ENCODE measurements around the gene C10orf67.

- TF ChIP-seq CTCF (IDR thresholded peaks at IDR 0.05) (no peak), POLR2A (IDR thresholded peaks at IDR 0.05) (no peak)
Observed at GRCh38 chr10:23230582-23230981, 114.0 kb downstream of the C10orf67 start.
